Measurements from ENCODE around the gene DHRS13. TPM values are rescaled to one million over a fixed set of nuclear protein-coding genes. Genes with fewer than 3 reads are reported as not detected.
"Not testable (repeated sequence)": the region's sequence is repeated elsewhere in the genome, so short reads cannot be mapped to it uniquely, and the experiment has no call there.

The DHRS13 gene
- total RNA-seq, 2 donors from 2014 or later = 7.3 to 9.9 TPM

- no peak overlapping the region for H3K4me3 ChIP-seq
- no peak for ATAC-seq
- no peaks in the 10 kb centered on the region for H3K9me3 ChIP-seq
- peaks cover 10% of the 10 kb centered on the region for H3K4me1 ChIP-seq
- no peaks in the 10 kb centered on the region for H3K27me3 ChIP-seq
- intact Hi-C loops (cut with DNase I) = loop anchor here (5.0 kb wide), 1 partner anchor 141 kb away; no protein-coding TSS in a partner anchor
- no peak for DNase-seq
- peak overlapping the region in 1 of 4 donors; percentile 11 for H3K27ac ChIP-seq
- TF ChIP-seq CTCF (IDR thresholded peaks at IDR 0.05) = no peak
- TF ChIP-seq POLR2A (IDR thresholded peaks at IDR 0.05) = no peak
- 76 to 80% methylated on average over 3 of the region's 3 CpGs for WGBS, 2 donors
- H3K36me3 ChIP-seq (replicated peaks in 1 of 2; ENCODE audit: insufficient read depth in 1 of 2, low read depth in 2 of 2) = peaks cover 5 to 34% of the 10 kb centered on the region in 2 donors
Observed at GRCh38 chr17:28907709-28908475, 5.0 kb upstream of the DHRS13 start.

- Histone ChIP-seq H3K36me3 (replicated peaks in 1 of 2; ENCODE audit: insufficient read depth in 1 of 2, low read depth in 2 of 2) (peaks cover 5 to 29% of the 10 kb centered on the region in 2 donors), H3K4me1 (peaks cover 15% of the 10 kb centered on the region), H3K4me3 (no peak overlapping the region), H3K27me3 (no peaks in the 10 kb centered on the region), H3K27ac (no peak overlapping the region), H3K9me3 (no peaks in the 10 kb centered on the region)
- DNase-seq (no peak), ATAC-seq (no peak)
- intact Hi-C loops (cut with DNase I) = loop anchor here (5.0 kb wide), 1 partner anchor 140 kb away; no protein-coding TSS in a partner anchor
- TF ChIP-seq CTCF (IDR thresholded peaks at IDR 0.05) (no peak), POLR2A (IDR thresholded peaks at IDR 0.05) (no peak)
- WGBS, 2 donors = 81 to 90% methylated on average over 6 to 7 of the region's 7 CpGs
Observed at GRCh38 chr17:28906706-28907438, 4.0 kb upstream of the DHRS13 start.

DNA sequence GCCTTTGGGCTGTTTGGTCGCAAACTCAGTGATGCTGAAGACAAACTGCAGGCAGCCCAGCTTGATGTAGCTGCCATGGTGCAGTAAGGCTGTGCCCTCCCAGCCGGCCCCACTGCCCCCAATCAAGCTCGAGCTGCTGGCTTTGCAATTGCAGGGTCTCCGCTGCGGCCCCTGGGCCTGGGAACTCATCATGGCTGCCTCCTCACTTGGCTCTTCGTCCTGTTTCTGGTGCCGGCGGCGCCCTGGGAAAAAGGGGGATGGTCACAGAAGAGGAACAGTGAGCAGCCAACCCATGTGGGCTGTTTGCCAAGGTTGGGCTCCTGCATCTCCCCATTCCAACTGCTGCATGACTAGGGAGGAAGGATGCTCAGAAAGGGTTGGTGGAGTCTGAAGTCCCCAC lies 3.4 kb upstream of the DHRS13 start:
- no peak for TF ChIP-seq CTCF (IDR thresholded peaks at IDR 0.05)
- TF ChIP-seq POLR2A (IDR thresholded peaks at IDR 0.05) = no peak
- H3K36me3 ChIP-seq (replicated peaks in 1 of 2; ENCODE audit: insufficient read depth in 1 of 2, low read depth in 2 of 2) = peaks cover 5 to 27% of the 10 kb centered on the region in 2 donors
- intact Hi-C loops (cut with DNase I) = loop anchor here (5.0 kb wide), 1 partner anchor 139 kb away; no protein-coding TSS in a partner anchor
- DNase-seq (no peak), ATAC-seq (no peak)
- 65 to 73% methylated on average over 8 to 9 of the region's 9 CpGs for WGBS, 2 donors
- no peak overlapping the region for H3K4me3 ChIP-seq
- H3K27ac ChIP-seq = no peak overlapping the region
- no peaks in the 10 kb centered on the region for H3K9me3 ChIP-seq
- no peaks in the 10 kb centered on the region for H3K27me3 ChIP-seq
- H3K4me1 ChIP-seq = peaks cover 21% of the 10 kb centered on the region

DNA sequence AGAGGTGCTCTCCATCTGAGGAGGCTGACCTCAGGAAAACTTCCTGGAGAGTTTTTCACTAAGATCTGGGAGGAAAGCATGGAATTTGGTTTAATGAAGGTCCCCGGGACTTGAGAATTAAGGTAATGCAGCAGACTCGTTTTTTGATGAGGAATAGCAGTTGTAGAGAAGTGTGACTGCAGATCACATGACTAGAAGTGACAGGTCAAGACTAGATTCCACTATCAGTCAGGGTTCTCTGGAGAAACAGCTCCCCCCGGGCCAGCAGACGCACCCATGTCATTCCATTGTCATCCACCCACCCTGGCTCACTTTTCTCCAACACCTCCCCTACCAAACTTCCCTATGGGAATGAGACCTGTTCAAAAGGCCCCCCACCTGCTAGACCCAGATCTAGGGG lies 1.9 kb upstream of the DHRS13 start:
- no peaks in the 10 kb centered on the region for H3K27me3 ChIP-seq
- DNase-seq = no peak
- H3K9me3 ChIP-seq = no peaks in the 10 kb centered on the region
- 42 to 44% methylated on average over 4 of the region's 4 CpGs for WGBS, 2 donors
- no peak for ATAC-seq
- no peak for TF ChIP-seq CTCF (IDR thresholded peaks at IDR 0.05)
- no peak overlapping the region for H3K4me3 ChIP-seq
- no peak overlapping the region for H3K27ac ChIP-seq
- H3K4me1 ChIP-seq = peaks cover 24% of the 10 kb centered on the region
- H3K36me3 ChIP-seq (replicated peaks in 1 of 2; ENCODE audit: insufficient read depth in 1 of 2, low read depth in 2 of 2) = peaks cover 1 to 20% of the 10 kb centered on the region in 2 donors
- intact Hi-C loops (cut with DNase I) = loop anchor here (5.0 kb wide), 1 partner anchor 137 kb away; no protein-coding TSS in a partner anchor

- H3K4me3 ChIP-seq; H3K9me3 ChIP-seq; ATAC-seq; H3K27me3 ChIP-seq; intact Hi-C loops (cut with DNase I); DNase-seq: not testable (repeated sequence)
- H3K27ac ChIP-seq = peak overlapping the region in 3 of 4 donors; percentile 6 to 84 (median 24)
- H3K4me1 ChIP-seq = peaks cover 26% of the 10 kb centered on the region
- peaks cover 0 to 12% of the 10 kb centered on the region in 2 donors for H3K36me3 ChIP-seq (replicated peaks in 1 of 2; ENCODE audit: insufficient read depth in 1 of 2, low read depth in 2 of 2)
- WGBS, 2 donors = 58 to 65% methylated on average over 5 of the region's 5 CpGs
Observed at GRCh38 chr17:28903546-28903841, 615 bp upstream of the DHRS13 start.
